HepG2 (cell line): Measurements from ENCODE around the gene H19.

Experiments
- ZNF510 ChIP-seq: sonication (generic); formaldehyde crosslinking; IDR thresholded peaks from 2 replicates; pipeline ENCODE4 v1.4.0; 2020; ENCODE audit warnings: low read depth, mild to moderate bottlenecking, missing genetic modification reagents
- ZNF792 ChIP-seq: IDR thresholded peaks from 2 replicates; pipeline ENCODE4 v1.6.1; 2016

DNA sequence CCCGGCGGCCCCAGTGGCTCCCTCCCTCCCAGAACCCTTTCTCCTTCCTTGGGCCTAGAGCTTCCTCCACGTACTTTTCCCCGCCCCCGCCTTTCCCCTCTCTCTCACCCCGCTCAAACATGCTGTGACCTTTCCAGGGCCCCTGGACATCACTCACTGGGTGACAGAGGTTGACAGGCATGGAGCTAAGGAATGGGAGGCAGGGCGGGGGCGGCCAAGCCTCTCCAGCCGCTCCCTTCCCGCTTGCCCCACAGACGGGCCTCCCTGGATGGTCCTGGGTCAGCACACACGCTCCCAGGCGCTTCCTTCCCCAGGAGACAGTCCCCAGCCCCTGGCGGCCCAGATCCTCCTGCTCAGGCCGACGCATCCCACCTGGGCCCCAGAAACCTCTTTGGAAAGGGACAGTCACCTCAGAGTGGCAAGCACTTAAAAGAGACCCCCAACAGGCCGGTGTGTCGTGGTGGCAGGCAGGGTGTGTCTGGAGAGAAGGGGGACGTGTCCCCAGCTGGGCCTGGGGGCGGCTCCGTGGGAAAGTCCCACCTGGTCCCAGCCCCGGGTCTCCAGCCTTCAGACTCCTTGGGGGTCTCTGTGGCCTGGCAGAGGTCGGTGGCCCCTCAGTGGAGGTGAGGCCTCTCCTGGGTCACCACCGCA lies 8.8 kb downstream of the H19 start:
- no peak for TF ChIP-seq ZNF510 (CRISPR knock-in tag)
- no peak for TF ChIP-seq ZNF792 (CRISPR knock-in tag)
